ENCODE measurements around the gene PLCB1. TPM values are rescaled to one million over a fixed set of nuclear protein-coding genes. Genes with fewer than 3 reads are reported as not detected.

The PLCB1 gene
- total RNA-seq, 1 donor: 13.4 TPM

DNA sequence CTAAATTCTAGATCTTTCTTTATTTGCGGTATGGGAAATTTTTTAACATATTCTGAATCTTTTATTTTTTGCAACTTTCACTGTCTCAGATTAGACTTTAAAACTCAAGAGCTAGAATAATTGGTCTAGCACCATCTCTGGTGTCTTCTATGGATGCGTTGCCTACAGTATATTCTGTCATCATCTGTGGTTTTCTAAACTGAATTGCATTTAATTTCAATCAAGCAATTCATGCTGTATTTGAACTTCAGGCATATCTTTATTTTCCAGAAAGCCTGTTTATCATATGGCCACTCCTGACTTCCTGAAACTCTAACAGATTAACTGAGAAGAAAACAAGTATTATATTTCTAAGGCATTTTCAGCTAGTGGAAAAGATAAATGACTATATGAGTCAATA, 281.6 kb downstream of the PLCB1 start:
- Histone ChIP-seq H3K79me2 (ENCODE audit: insufficient read depth, low read length) (no peaks in the 10 kb centered on the region), H3K27me3 (ENCODE audit: insufficient read depth, low read length) (no peaks in the 10 kb centered on the region), H3K36me3 (ENCODE audit: insufficient read depth, low read length) (no peaks in the 10 kb centered on the region), H3K27ac (ENCODE audit: low read depth, low read length) (no peak overlapping the region), H2AFZ (ENCODE audit: low read length) (no peak overlapping the region), H3K4me2 (ENCODE audit: insufficient read depth, low read length) (no peak overlapping the region), H3K4me1 (ENCODE audit: insufficient read depth, low read length) (no peaks in the 10 kb centered on the region), H3K9me3 (ENCODE audit: low read depth, low read length) (no peaks in the 10 kb centered on the region), H3K4me3 (ENCODE audit: insufficient read depth, low read length) (no peak overlapping the region), H4K20me1 (ENCODE audit: insufficient read depth, low read length) (no peaks in the 10 kb centered on the region)
- TF ChIP-seq, protein P1, sequence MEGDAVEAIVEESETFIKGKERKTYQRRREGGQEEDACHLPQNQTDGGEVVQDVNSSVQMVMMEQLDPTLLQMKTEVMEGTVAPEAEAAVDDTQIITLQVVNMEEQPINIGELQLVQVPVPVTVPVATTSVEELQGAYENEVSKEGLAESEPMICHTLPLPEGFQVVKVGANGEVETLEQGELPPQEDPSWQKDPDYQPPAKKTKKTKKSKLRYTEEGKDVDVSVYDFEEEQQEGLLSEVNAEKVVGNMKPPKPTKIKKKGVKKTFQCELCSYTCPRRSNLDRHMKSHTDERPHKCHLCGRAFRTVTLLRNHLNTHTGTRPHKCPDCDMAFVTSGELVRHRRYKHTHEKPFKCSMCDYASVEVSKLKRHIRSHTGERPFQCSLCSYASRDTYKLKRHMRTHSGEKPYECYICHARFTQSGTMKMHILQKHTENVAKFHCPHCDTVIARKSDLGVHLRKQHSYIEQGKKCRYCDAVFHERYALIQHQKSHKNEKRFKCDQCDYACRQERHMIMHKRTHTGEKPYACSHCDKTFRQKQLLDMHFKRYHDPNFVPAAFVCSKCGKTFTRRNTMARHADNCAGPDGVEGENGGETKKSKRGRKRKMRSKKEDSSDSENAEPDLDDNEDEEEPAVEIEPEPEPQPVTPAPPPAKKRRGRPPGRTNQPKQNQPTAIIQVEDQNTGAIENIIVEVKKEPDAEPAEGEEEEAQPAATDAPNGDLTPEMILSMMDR (IDR thresholded peaks at IDR 0.05; ENCODE audit: extremely low read depth, low read depth, low read length): no peak
- no peak for DNase-seq (ENCODE audit: insufficient read length, low spot score, missing footprints)

DNA sequence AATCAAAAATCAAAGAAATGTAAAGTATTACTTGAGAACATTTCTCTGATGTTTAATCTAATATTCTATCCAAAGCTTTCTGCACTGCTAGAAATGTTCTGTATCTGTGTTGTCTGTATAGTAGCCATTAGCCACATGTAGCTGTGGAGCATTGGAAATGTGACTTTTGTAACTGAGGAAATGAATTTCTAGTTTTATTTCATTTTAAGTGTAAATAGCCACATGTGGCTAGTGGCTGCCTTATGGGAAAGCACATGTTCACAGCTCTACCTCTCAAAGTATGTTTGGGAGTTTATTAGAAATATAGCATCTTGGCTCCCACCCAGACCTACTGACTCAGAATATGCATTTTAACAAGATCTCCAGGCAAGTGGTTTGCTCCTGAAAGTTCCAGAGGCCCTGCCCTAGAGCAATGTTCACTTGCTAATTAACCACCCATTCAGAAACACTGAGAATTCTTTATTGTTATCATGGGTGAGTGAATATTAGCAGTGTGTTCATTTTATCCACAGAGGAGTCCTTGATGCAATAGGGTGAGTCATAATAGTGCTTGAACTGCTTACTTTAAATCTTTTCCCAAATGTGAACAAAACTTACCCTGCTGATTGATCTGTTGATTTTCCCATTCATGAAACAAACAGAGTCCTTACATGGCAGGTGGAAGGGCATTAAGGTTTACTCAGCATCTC, 282.7 kb downstream of the PLCB1 start:
- Histone ChIP-seq H3K79me2 (ENCODE audit: insufficient read depth, low read length) (no peaks in the 10 kb centered on the region), H2AFZ (ENCODE audit: low read length) (no peak overlapping the region), H3K4me1 (ENCODE audit: insufficient read depth, low read length) (no peaks in the 10 kb centered on the region), H3K9me3 (ENCODE audit: low read depth, low read length) (no peaks in the 10 kb centered on the region), H3K27me3 (ENCODE audit: insufficient read depth, low read length) (no peaks in the 10 kb centered on the region), H3K4me2 (ENCODE audit: insufficient read depth, low read length) (no peak overlapping the region), H3K27ac (ENCODE audit: low read depth, low read length) (no peak overlapping the region), H3K36me3 (ENCODE audit: insufficient read depth, low read length) (no peaks in the 10 kb centered on the region), H3K4me3 (ENCODE audit: insufficient read depth, low read length) (no peak overlapping the region), H4K20me1 (ENCODE audit: insufficient read depth, low read length) (no peaks in the 10 kb centered on the region)
- TF ChIP-seq, protein P1 (IDR thresholded peaks at IDR 0.05; ENCODE audit: extremely low read depth, low read depth, low read length): no peak
- DNase-seq (ENCODE audit: insufficient read length, low spot score, missing footprints): no peak

DNA sequence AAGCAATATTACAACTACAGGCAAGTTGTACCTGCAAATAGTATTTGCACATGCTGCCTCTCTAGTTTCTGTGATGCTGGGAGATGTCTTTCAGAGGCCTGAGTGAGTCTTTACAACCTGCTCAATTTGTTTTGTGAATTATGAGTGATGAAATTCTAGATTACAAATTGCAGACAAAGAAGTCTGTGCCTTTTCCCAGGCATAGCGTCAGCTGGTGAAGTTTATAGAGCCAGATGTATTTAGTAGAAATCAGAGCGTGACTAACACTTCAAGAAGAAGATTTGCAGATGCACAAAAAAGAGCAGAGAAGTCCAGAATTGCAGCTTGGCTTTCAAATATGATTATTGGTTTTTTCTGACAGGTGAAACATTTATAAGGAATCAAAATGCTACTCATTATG, 289.9 kb downstream of the PLCB1 start:
- no peak for DNase-seq (ENCODE audit: insufficient read length, low spot score, missing footprints)
- Histone ChIP-seq H3K4me3 (ENCODE audit: insufficient read depth, low read length) (no peak overlapping the region), H3K36me3 (ENCODE audit: insufficient read depth, low read length) (no peaks in the 10 kb centered on the region), H2AFZ (ENCODE audit: low read length) (no peak overlapping the region), H3K4me2 (ENCODE audit: insufficient read depth, low read length) (no peak overlapping the region), H3K4me1 (ENCODE audit: insufficient read depth, low read length) (no peaks in the 10 kb centered on the region), H3K79me2 (ENCODE audit: insufficient read depth, low read length) (no peaks in the 10 kb centered on the region), H3K27ac (ENCODE audit: low read depth, low read length) (no peak overlapping the region), H4K20me1 (ENCODE audit: insufficient read depth, low read length) (no peaks in the 10 kb centered on the region), H3K9me3 (ENCODE audit: low read depth, low read length) (no peaks in the 10 kb centered on the region), H3K27me3 (ENCODE audit: insufficient read depth, low read length) (no peaks in the 10 kb centered on the region)
- TF ChIP-seq, protein P1 (IDR thresholded peaks at IDR 0.05; ENCODE audit: extremely low read depth, low read depth, low read length): no peak

DNA sequence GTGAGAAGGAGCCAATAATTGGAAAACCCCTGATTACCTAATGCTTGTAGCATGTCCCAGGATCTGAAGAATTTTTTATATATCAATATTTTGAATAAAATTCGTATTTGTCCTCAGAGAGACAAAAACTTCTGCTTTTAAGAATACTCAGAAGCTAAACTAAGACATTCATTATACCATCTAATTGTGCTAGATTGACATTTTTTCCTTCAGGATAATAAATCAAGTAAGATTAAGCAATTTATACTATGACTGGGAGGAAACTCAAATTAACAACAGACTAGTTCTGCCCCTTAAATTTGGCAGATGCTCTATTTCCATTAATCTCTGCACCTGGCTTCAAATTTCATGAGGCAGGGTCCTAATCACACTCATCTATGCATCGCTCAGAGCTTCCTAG, 291.4 kb downstream of the PLCB1 start:
- H3K4me3 ChIP-seq (ENCODE audit: insufficient read depth, low read length): no peak overlapping the region
- H4K20me1 ChIP-seq (ENCODE audit: insufficient read depth, low read length): no peaks in the 10 kb centered on the region
- no peaks in the 10 kb centered on the region for H3K9me3 ChIP-seq (ENCODE audit: low read depth, low read length)
- no peaks in the 10 kb centered on the region for H3K27me3 ChIP-seq (ENCODE audit: insufficient read depth, low read length)
- no peak for DNase-seq (ENCODE audit: insufficient read length, low spot score, missing footprints)
- TF ChIP-seq, protein P1 (IDR thresholded peaks at IDR 0.05; ENCODE audit: extremely low read depth, low read depth, low read length): no peak
- H3K27ac ChIP-seq (ENCODE audit: low read depth, low read length): no peak overlapping the region
- no peaks in the 10 kb centered on the region for H3K79me2 ChIP-seq (ENCODE audit: insufficient read depth, low read length)
- H3K4me2 ChIP-seq (ENCODE audit: insufficient read depth, low read length): no peak overlapping the region
- H2AFZ ChIP-seq (ENCODE audit: low read length): no peak overlapping the region
- H3K36me3 ChIP-seq (ENCODE audit: insufficient read depth, low read length): no peaks in the 10 kb centered on the region
- H3K4me1 ChIP-seq (ENCODE audit: insufficient read depth, low read length): no peaks in the 10 kb centered on the region
